Non-pigmented ciliary epithelial cell (primary cell): ENCODE data around the gene TMEM86A.

Experiments
- DNase-seq: peaks from one replicate; pipeline ENCODE4 v3.0.0-alpha.2; 2010; ENCODE audit warnings: low read depth

The TMEM86A gene

GRCh38 chr11:18700375-18700774, 1.8 kb downstream of the TMEM86A start:
- no peak for DNase-seq

- DNase-seq, result no peak
Observed at GRCh38 chr11:18700872-18701271, 2.3 kb downstream of the TMEM86A start.

GRCh38 chr11:18701614-18702216, 3.1 kb downstream of the TMEM86A start:
- DNase-seq, result no peak

GRCh38 chr11:18703001-18703763, 4.6 kb downstream of the TMEM86A start:
- no peak for DNase-seq

GRCh38 chr11:18704045-18704645, 5.6 kb downstream of the TMEM86A start:
- DNase-seq, result no peak

GRCh38 chr11:18704698-18705097, 6.1 kb downstream of the TMEM86A start:
- no peak for DNase-seq

GRCh38 chr11:18705651-18706281, 7.2 kb downstream of the TMEM86A start:
- DNase-seq, result no peak

GRCh38 chr11:18706330-18707243, 8.0 kb downstream of the TMEM86A start:
- DNase-seq, result no peak

DNA sequence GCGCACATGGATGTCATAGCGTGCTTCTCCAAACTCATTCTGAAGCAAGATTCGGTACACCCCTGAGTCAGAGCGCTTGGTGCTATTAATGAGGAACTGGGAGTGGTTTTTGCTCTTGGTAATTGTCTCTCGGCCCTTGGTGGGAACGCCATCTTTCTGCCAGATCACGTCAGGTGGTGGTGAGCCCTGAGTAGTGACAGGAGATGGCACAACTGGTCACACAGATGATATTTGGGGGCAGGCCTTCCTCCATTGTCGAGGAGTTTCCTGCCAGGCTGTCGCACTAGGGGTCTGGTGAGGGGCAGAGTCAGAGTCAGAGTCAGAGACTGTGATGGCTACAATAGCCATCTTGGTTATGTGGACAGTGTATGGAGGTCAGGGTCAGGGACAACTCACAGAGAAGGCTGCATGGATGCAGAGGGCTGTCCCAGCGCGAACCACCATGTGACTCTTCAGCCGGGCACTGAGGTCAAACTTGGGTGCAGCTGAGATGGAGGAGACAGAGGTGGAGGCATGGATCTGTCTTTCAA, 9.3 kb downstream of the TMEM86A start:
- no peak for DNase-seq

GRCh38 chr11:18709414-18709813, 10.8 kb downstream of the TMEM86A start:
- no peak for DNase-seq

- no peak for DNase-seq
Observed at GRCh38 chr11:18710545-18710944, 12.0 kb downstream of the TMEM86A start.

DNA sequence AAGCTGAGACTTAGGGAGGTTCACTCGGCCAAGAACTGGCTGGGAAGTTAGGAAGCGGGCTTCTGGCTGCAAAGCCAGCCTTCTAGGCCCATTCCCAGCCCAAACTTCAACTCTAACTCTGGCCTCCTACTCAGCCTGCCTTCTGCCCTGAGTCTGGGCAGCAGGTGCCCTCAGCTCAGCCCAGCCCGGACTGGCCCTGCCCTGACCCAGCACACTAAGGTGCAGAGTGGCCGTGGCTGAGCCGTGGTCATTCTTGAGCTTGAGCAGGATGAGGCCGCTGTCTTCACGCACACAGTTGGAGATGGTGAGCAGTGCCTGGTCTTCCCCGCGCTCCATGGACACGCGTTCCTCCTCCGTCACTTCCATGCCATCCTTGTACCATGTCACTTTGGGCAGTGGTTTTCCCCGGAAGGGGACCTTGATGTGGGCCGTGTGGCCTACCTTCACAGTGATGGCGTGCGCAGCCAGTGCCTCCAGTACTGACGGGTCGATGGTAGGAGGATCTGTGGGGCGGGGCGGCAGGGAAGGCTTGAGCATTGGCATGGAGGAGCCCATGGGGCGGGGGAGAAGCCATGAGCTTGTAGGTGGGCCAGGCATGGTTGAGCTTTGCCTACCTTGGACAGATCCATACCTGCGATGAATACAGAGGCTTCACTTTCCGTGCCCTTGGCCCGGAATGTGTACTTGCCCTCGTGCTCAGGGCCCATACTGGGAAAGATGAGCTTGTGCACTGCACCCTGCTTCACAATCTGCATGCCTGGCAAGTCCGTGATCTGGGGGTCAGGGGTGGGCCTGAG, 15.3 kb downstream of the TMEM86A start:
- DNase-seq, result no peak

- DNase-seq, result no peak
Observed at GRCh38 chr11:18714443-18714780, 15.8 kb downstream of the TMEM86A start.

DNA sequence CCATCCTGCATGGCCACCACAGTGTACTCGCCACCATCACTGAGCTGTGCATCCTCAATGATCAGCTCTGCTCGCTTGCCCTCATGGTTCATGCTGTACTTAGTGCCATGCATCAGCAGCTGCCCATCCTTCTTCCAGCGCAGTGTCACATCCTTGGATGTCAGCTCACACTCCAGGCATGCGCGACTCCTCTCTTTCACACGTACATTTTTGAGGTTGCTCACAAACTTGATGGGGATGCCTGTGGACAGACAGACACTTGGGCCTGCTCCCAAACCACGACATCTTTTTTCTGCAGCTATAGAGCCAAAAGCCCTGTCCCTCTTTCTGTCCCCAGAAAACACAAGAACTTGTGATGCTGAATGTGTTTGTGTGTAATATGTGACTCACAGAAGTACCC, 16.9 kb downstream of the TMEM86A start:
- DNase-seq, result no peak

GRCh38 chr11:18720091-18720807, 21.7 kb downstream of the TMEM86A start:
- DNase-seq, result no peak

DNA sequence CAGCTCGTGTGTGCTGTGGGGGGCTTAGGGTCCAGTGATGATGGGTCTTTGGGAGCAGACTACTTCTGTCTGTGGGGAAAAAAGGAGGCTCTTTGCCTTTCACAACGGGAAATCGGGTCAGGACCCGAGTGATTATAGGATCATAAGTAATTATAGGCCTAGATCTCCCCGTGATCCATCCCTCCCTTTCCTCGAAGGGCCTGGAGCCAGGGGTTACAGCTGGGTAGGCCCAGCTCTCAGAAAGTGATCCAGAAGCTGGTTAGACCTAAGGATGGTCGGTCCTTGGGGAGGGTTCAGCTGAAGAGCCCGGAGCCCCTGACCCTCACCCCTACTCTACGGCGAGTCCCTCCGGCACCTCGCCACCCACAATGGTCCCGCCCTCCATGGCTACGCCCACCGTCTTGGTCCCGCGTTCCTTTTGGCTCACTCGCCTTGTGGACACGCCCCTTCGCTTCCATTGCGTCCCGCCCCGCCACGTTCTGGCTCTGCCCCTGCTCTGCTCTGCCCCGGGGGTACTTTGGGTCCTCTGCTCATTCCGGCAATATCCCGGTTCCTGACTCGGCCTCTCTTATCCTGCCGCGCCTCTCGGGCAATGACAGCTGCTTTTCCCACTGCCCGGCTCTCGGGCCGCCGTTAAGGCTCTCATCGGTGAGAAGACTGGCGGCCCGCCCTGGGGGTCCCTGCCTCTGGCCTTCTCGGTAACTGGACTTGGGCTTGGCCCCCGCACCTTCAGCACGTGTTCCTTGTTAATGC, 22.4 kb downstream of the TMEM86A start:
- DNase-seq, result no peak

DNA sequence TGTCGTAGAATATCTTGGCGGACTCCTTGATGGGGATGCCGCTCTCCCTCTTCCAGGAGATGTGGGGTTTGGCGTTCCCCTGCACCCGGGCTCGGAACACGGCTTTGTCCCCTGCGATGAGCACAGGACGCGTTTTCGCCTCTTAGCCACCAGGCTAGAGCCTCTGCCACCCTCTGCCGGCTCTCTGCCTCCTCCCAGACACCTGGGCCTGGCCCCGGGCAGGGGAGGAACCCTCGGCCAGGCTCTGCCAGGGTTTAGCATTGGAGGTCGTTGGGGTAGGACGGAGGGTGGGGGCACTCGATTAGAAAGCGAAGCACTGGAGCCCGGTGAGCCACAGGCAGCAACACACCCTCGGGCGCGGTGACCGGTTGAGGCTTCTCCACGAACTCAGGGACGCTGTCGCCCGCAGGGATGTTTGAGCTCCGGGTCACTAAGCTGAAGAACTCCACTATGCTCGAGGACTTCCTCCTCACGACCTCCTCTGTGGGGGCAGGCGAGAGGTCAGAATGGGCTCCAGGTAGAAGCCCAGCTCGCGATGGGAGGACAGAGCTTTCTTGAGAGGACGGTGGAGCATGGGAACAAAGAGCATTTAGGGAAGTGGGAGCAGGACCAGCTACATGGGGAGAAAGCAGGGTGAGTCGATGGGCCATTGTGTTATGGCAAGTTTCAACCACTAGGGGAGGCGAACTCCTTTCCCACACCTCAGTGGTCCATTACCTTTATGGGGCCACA, 23.1 kb downstream of the TMEM86A start:
- no peak for DNase-seq

DNA sequence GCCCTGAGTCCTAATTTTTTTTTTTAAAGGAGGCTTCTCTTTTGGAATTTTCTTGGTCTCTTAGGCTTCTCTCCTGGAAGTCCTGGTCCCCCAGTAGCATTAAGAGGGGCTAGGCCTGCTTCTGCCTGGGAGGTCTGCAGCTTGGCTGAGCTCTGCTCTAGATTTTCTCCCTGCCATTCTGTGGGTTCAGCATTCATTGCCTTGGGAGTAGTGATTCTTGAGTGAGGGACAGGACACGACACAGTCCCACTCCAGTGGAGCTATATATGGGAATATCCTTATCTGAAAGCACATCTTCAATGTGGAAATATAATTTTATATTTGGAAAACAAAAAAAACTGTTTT, 23.7 kb downstream of the TMEM86A start:
- no peak for DNase-seq

DNA sequence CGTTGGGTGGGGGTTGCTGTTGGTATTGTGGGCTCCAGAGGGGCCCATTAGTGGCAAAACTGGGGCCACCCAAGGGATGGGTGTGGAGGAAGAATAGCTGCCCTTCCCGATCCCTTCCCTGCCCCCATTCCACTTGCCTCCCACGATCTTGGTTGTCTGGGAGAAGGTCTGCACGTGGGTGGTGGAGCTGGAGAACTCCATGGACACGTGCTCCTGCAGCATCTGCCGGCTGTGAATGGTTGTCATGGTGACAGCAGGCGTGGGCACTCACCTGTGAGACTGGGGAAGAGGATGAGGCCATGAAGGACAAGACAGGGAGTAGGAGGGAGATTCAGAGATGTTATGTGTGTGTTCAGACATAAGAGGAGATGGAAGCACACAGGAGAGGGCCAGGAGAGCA, 25.4 kb downstream of the TMEM86A start:
- DNase-seq, result no peak
